ENCODE measurements around the gene OR56A4. TPM values are rescaled to one million over a fixed set of nuclear protein-coding genes. Genes with fewer than 3 reads are reported as not detected.

The OR56A4 gene
- total RNA-seq, 1 donor: not detected

- no peak overlapping the region for H3K4me3 ChIP-seq (ENCODE audit: low read depth, low read length)
- DNase-seq (ENCODE audit: low read depth): peak; percentile 29
- TF ChIP-seq, protein P1, sequence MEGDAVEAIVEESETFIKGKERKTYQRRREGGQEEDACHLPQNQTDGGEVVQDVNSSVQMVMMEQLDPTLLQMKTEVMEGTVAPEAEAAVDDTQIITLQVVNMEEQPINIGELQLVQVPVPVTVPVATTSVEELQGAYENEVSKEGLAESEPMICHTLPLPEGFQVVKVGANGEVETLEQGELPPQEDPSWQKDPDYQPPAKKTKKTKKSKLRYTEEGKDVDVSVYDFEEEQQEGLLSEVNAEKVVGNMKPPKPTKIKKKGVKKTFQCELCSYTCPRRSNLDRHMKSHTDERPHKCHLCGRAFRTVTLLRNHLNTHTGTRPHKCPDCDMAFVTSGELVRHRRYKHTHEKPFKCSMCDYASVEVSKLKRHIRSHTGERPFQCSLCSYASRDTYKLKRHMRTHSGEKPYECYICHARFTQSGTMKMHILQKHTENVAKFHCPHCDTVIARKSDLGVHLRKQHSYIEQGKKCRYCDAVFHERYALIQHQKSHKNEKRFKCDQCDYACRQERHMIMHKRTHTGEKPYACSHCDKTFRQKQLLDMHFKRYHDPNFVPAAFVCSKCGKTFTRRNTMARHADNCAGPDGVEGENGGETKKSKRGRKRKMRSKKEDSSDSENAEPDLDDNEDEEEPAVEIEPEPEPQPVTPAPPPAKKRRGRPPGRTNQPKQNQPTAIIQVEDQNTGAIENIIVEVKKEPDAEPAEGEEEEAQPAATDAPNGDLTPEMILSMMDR (IDR thresholded peaks at IDR 0.05; ENCODE audit: insufficient read depth, low read length): peak; percentile 60
Observed at GRCh38 chr11:5992604-5993251, 14.0 kb downstream of the OR56A4 start.

DNA sequence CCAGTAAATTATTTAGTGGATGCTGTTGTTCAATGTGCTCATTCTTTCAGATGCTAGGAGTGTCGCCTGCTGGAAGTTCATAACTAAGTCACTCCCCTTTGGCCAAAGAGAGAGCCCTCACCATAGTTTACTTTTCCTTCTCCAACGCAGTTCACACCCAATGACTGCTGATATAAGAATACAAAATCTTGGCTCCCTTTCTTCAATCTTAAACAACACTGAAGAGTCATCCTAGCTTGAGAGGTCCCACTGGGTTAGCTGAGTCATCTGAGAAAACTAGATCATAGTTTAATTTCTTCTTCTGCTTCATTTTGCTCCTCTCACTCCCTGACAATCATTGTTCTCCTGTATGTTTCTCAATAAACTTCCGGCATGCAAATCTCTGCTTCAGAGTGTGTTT, 14.6 kb downstream of the OR56A4 start:
- TF ChIP-seq, protein P1 (IDR thresholded peaks at IDR 0.05; ENCODE audit: insufficient read depth, low read length): no peak
- H3K4me3 ChIP-seq (ENCODE audit: low read depth, low read length): no peak overlapping the region
- DNase-seq (ENCODE audit: low read depth): peak; percentile 11

DNA sequence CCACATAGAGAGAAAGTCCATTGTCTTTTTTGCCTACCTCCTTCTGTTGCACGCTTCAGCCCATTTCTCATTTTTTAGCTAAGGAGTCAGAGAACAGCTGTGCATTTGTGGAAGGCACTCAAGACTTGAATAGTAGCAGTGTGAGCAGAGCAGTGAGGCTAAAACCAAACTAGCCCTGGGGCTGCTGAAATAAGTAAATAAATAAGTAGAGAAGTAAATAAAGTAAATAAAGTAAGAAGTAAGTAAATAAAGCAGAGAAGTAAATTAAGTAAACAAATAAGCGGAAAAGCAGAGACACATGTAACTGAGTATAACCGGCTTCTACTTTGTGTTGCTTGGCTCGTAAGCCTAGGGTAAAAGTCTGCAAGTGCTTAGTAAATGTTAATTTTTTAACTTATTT, 17.5 kb downstream of the OR56A4 start:
- TF ChIP-seq, protein P1 (IDR thresholded peaks at IDR 0.05; ENCODE audit: insufficient read depth, low read length): no peak
- no peak for DNase-seq (ENCODE audit: low read depth)
- H3K4me3 ChIP-seq (ENCODE audit: low read depth, low read length): no peak overlapping the region

GRCh38 chr11:5986885-5987284, 19.9 kb downstream of the OR56A4 start, which contains the start of gene OR52L1:
TSS of gene OR52L1 (minus strand) at chr11:5986985. CDS start at chr11:5986930, 55 bp downstream.
- no peak within 1 kb of the TSS for H3K4me3 ChIP-seq (ENCODE audit: low read depth, low read length)
- TF ChIP-seq, protein P1 (IDR thresholded peaks at IDR 0.05; ENCODE audit: insufficient read depth, low read length): no peak
- DNase-seq (ENCODE audit: low read depth): no peak

DNA sequence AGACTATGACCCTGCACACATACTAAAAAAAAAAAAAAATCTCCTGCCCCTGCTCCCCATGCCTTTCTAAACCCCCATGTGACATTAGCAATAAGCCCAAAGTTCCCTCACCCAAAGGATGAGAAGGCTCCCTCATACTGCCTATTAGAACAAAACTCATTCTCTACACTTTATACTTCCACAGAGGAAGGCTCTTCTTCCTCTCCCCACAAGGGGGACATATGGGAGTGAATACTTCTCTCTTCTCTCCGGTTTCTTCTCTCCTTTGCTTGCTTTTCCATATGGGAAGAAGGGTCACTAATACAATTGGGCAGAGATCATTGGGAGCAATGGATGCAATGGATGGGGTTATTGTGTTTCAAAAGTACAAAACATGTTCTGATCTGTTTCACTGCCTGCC, 23.3 kb downstream of the OR56A4 start:
- H3K4me3 ChIP-seq (ENCODE audit: low read depth, low read length): no peak overlapping the region
- DNase-seq (ENCODE audit: low read depth): no peak
- TF ChIP-seq, protein P1 (IDR thresholded peaks at IDR 0.05; ENCODE audit: insufficient read depth, low read length): peak; percentile 9

GRCh38 chr11:5973530-5973929, 33.2 kb downstream of the OR56A4 start:
- TF ChIP-seq, protein P1 (IDR thresholded peaks at IDR 0.05; ENCODE audit: insufficient read depth, low read length): no peak
- no peak for DNase-seq (ENCODE audit: low read depth)
- no peak overlapping the region for H3K4me3 ChIP-seq (ENCODE audit: low read depth, low read length)

DNA sequence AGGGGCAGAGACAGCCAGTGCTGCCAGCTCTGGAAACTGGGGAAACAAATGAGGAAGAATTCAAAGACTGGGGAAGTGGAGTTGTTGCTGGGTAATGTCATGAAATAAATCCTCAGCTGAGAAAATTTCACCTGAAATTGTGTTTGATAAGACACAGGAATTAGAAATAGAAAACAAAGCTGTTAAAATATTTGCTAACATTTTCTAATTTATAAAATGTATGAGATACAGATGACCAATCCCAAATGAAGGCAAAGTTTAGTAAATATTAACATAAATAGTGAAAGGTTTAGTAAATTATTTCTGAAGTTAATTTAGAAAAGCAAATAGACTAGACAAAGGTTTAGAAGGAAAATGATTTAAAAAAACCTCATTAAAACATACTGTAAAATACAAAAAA, 38.4 kb downstream of the OR56A4 start, which contains the start of gene OR56A5:
OR56A5 (minus strand) TSS at position 101 of the 400 bp plus-strand sequence; CDS start at position 101, 0 bp downstream.
- no peak within 1 kb of the TSS for H3K4me3 ChIP-seq (ENCODE audit: low read depth, low read length)
- TF ChIP-seq, protein P1 (IDR thresholded peaks at IDR 0.05; ENCODE audit: insufficient read depth, low read length): no peak
- no peak for DNase-seq (ENCODE audit: low read depth)
